RWPE2 (cell line): ENCODE data around the gene ENPP7.

Experiments used
- ATAC-seq: fragments of 200-7000 bp; cut with Tn5 transposase; 3 replicates; pipeline ENCODE4 v1.9.1; 2021; ENCODE audit warnings: low read depth
- DNase-seq: peaks from one replicate; pipeline ENCODE4 v3.0.0-alpha.2; 2020; ENCODE audit warnings: low spot score
- H3K27ac ChIP-seq: fragments of 450-650 bp; 2 replicates; pipeline ENCODE4 v1.5.1; 2017; ENCODE audit warnings: mild to moderate bottlenecking; ENCODE audit not compliant: poor library complexity, severe bottlenecking
- H3K27me3 ChIP-seq: fragments of 250-450 bp; sonication (Bioruptor Pico); 2 replicates; pipeline ENCODE4 v1.5.1; 2021; ENCODE audit warnings: mild to moderate bottlenecking, moderate library complexity; ENCODE audit not compliant: insufficient read depth, poor library complexity, severe bottlenecking
- H3K36me3 ChIP-seq: fragments of 250-450 bp; sonication (Bioruptor Pico); 2 replicates; pipeline ENCODE4 v1.5.1; 2020; ENCODE audit warnings: low read depth, mild to moderate bottlenecking, moderate library complexity
- H3K4me1 ChIP-seq: fragments of 250-450 bp; sonication (Bioruptor Pico); 2 replicates; pipeline ENCODE4 v1.5.1; 2021; ENCODE audit warnings: mild to moderate bottlenecking, moderate library complexity; ENCODE audit not compliant: insufficient read depth, poor library complexity, severe bottlenecking
- H3K4me3 ChIP-seq: fragments of 250-450 bp; sonication (Bioruptor Pico); 2 replicates; pipeline ENCODE4 v1.5.1; 2021; ENCODE audit warnings: mild to moderate bottlenecking, moderate library complexity; ENCODE audit not compliant: severe bottlenecking
- H3K9me3 ChIP-seq: fragments of 250-450 bp; sonication (Bioruptor Pico); 2 replicates; pipeline ENCODE4 v1.5.1; 2021; ENCODE audit warnings: mild to moderate bottlenecking, moderate library complexity; ENCODE audit not compliant: severe bottlenecking
- TF ChIP-seq, protein P1 (sequence below): fragments of 450-650 bp; IDR thresholded peaks from one replicate; pipeline ENCODE4 v1.5.1; 2017; ENCODE audit warnings: mild to moderate bottlenecking, moderate library complexity; ENCODE audit not compliant: poor library complexity, severe bottlenecking

ENPP7 gene

DNA sequence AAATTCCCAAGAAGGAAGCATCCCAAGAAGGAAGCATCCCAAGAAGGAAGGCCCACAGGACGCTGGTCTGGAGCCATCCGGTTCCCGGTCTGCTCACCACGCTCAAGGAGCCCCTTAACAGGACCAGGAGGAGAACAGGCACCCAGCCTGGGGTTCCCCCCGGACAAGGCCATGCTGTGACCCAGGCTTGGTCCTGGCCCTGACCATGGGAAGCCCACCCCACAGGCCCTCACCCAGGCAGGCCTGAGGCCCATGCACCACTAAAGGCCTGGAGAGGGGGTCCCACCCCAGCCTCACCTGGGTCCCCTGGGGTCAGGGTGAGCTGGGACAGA is 340 bp upstream of the ENPP7 start:
- ATAC-seq = no peak
- Histone ChIP-seq H3K27me3 (no peaks in the 10 kb centered on the region), H3K4me1 (no peaks in the 10 kb centered on the region), H3K4me3 (no peak overlapping the region), H3K36me3 (no peaks in the 10 kb centered on the region), H3K9me3 (no peaks in the 10 kb centered on the region), H3K27ac (no peak overlapping the region)
- TF ChIP-seq, protein P1, sequence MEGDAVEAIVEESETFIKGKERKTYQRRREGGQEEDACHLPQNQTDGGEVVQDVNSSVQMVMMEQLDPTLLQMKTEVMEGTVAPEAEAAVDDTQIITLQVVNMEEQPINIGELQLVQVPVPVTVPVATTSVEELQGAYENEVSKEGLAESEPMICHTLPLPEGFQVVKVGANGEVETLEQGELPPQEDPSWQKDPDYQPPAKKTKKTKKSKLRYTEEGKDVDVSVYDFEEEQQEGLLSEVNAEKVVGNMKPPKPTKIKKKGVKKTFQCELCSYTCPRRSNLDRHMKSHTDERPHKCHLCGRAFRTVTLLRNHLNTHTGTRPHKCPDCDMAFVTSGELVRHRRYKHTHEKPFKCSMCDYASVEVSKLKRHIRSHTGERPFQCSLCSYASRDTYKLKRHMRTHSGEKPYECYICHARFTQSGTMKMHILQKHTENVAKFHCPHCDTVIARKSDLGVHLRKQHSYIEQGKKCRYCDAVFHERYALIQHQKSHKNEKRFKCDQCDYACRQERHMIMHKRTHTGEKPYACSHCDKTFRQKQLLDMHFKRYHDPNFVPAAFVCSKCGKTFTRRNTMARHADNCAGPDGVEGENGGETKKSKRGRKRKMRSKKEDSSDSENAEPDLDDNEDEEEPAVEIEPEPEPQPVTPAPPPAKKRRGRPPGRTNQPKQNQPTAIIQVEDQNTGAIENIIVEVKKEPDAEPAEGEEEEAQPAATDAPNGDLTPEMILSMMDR = no peak
- no peak for DNase-seq

DNA sequence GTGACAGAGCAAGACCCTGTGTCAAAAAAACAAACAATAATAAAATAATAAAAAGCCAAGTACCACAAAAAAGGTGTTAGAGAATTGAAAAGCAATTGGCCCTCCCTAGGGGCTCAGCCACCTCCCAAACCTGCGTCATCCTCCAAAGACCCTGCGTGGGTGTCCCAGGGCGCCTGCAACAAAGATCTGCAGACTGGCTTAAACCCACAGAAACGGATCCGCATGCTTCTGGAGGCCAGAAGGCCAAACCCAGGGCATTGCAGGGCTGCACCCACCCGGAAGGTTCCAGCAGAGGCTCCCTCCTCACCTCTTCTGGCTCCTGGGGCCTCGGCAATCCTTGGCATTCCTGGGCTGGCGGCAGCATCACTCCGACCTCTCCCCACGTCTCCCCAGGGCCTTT is 1.5 kb downstream of the ENPP7 start:
- H3K9me3 ChIP-seq = no peaks in the 10 kb centered on the region
- no peak for ATAC-seq
- no peaks in the 10 kb centered on the region for H3K4me1 ChIP-seq
- peaks cover 2% of the 10 kb centered on the region for H3K27me3 ChIP-seq
- no peaks in the 10 kb centered on the region for H3K36me3 ChIP-seq
- DNase-seq = no peak
- TF ChIP-seq, protein P1 = no peak
- no peak overlapping the region for H3K27ac ChIP-seq
- H3K4me3 ChIP-seq = no peak overlapping the region

DNA sequence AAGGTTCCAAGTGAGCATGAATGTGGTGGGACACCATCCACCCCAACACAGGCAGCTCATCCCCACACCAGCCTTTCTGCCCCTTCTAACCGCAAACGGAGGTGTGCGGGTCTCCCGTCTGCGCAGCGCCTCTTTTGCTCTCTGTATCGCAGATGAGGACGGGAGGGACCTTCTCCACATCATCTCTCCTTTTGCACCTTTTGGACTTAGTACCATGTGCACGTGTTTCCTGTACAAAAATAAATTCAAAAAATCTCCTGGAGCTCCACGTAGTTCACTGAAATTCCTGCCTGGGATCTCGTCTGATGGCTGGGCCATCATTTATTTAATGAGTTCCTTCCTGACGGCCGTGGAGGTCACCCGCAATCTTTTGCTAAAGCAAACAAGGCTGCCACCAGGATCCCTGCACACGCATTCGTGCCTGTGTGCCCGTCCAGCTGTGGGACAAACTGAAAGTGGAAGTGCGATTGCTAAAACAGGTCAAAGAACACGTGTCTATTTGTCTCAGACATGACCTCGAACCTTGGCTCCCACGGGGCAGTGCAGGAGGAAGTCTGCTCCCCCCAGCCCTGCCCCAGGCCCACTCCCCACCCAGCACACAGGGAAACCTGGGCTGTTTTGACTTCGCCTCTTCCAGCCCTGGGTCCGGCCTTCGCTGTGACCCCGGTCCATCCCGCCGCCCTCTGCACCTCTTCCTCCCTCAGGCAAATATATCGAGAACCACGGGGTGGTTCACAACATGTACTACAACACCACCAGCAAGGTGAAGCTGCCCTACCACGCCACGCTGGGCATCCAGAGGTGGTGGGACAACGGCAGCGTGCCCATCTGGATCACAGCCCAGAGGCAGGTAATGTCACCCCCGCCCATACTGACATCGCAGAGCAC is 2.3 kb downstream of the ENPP7 start:
- ATAC-seq (no peak), DNase-seq (no peak)
- Histone ChIP-seq H3K9me3 (no peaks in the 10 kb centered on the region), H3K27ac (no peak overlapping the region), H3K4me1 (no peaks in the 10 kb centered on the region), H3K27me3 (peaks cover 10% of the 10 kb centered on the region), H3K36me3 (no peaks in the 10 kb centered on the region), H3K4me3 (no peak overlapping the region)
- TF ChIP-seq, protein P1 = no peak

DNA sequence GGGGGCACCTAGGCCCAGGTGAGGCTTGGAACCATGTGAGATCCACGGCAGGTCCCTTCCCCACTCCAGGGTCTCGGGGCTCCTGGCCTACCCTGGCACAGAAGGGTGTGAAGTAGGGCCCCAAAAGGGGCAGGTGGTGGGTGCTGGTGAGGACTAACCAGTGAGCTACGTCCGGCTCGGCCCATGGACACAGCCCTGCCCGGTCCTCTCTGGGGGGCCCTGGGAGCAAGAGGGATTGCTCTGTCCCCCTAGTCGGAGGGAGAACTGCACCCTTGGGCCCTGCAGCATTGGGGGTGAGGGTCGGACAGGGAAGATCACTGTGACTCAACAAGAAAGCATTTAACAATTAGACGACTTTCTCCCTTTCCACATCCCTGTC is 2.9 kb downstream of the ENPP7 start:
- ATAC-seq (no peak), DNase-seq (no peak)
- no peaks in the 10 kb centered on the region for H3K9me3 ChIP-seq
- H3K4me1 ChIP-seq = no peaks in the 10 kb centered on the region
- H3K36me3 ChIP-seq = no peaks in the 10 kb centered on the region
- H3K27ac ChIP-seq = no peak overlapping the region
- peaks cover 14% of the 10 kb centered on the region for H3K27me3 ChIP-seq
- H3K4me3 ChIP-seq = no peak overlapping the region
- TF ChIP-seq, protein P1 = no peak

DNA sequence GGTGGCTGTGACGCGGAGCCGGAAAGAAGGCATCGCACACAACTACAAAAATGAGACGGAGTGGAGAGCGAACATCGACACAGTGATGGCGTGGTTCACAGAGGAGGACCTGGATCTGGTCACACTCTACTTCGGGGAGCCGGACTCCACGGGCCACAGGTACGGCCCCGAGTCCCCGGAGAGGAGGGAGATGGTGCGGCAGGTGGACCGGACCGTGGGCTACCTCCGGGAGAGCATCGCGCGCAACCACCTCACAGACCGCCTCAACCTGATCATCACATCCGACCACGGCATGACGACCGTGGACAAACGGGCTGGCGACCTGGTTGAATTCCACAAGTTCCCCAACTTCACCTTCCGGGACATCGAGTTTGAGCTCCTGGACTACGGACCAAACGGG is 4.4 kb downstream of the ENPP7 start:
- DNase-seq = no peak
- Histone ChIP-seq H3K27me3 (peaks cover 28% of the 10 kb centered on the region), H3K4me1 (no peaks in the 10 kb centered on the region), H3K36me3 (no peaks in the 10 kb centered on the region), H3K27ac (no peak overlapping the region), H3K9me3 (no peaks in the 10 kb centered on the region), H3K4me3 (no peak overlapping the region)
- ATAC-seq = no peak
- TF ChIP-seq, protein P1 = no peak
